Measurements from ENCODE around the gene ROR2.

The ROR2 gene

DNA sequence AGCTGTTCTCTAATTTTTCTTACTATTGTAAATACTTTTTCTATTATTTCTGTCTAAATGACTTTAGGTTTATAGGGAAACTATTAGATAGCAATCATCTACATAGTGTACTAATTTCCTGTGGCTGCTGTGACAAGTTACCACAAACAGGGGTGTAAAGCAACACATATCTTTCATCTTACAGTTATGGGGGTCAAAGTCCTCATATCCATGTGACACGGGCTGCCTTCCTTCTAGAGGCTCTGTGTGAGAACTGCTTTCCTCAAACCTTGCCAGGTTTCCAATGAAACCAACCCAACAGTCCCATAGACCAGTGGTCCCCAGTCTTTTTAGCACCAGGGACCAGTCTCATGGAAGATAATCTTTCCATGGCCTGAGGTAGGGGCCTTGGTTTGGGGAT, 189.1 kb downstream of the ROR2 start:
- Histone ChIP-seq H3K4me2 (ENCODE audit: low read depth, low read length, poor library complexity, severe bottlenecking) (no peak overlapping the region), H3K79me2 (ENCODE audit: insufficient read depth, low read length) (no peaks in the 10 kb centered on the region), H3F3A (ENCODE audit: insufficient read depth) (no peaks in the 10 kb centered on the region), H3K9me2 (replicated peaks; ENCODE audit: insufficient read depth, low read length) (no peaks in the 10 kb centered on the region), H3K9ac (ENCODE audit: low read length) (no peak overlapping the region), H3K27me3 (ENCODE audit: low read length) (no peaks in the 10 kb centered on the region), H3K27ac (ENCODE audit: low read depth, low read length) (no peak overlapping the region), H2AFZ (ENCODE audit: low read depth, low read length, severe bottlenecking) (no peak overlapping the region), H3K9me3 (ENCODE audit: insufficient read depth, low read length) (0 out of 2 replicates have a peak, but pooled peaks cover 12% of the 10 kb centered on the region), H3K4me3 (ENCODE audit: insufficient read depth, low read length, poor library complexity, severe bottlenecking) (no peak overlapping the region), H4K20me1 (ENCODE audit: low read depth, low read length) (no peaks in the 10 kb centered on the region), H3K36me3 (ENCODE audit: low read length) (no peaks in the 10 kb centered on the region)
- TF ChIP-seq, protein P1, sequence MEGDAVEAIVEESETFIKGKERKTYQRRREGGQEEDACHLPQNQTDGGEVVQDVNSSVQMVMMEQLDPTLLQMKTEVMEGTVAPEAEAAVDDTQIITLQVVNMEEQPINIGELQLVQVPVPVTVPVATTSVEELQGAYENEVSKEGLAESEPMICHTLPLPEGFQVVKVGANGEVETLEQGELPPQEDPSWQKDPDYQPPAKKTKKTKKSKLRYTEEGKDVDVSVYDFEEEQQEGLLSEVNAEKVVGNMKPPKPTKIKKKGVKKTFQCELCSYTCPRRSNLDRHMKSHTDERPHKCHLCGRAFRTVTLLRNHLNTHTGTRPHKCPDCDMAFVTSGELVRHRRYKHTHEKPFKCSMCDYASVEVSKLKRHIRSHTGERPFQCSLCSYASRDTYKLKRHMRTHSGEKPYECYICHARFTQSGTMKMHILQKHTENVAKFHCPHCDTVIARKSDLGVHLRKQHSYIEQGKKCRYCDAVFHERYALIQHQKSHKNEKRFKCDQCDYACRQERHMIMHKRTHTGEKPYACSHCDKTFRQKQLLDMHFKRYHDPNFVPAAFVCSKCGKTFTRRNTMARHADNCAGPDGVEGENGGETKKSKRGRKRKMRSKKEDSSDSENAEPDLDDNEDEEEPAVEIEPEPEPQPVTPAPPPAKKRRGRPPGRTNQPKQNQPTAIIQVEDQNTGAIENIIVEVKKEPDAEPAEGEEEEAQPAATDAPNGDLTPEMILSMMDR (IDR thresholded peaks at IDR 0.05; ENCODE audit: insufficient read depth, low read length, poor library complexity, severe bottlenecking): no peak
- TF ChIP-seq EZH2phosphoT487 (conservative IDR thresholded peaks at IDR 0.05; ENCODE audit: low read length): no peak

DNA sequence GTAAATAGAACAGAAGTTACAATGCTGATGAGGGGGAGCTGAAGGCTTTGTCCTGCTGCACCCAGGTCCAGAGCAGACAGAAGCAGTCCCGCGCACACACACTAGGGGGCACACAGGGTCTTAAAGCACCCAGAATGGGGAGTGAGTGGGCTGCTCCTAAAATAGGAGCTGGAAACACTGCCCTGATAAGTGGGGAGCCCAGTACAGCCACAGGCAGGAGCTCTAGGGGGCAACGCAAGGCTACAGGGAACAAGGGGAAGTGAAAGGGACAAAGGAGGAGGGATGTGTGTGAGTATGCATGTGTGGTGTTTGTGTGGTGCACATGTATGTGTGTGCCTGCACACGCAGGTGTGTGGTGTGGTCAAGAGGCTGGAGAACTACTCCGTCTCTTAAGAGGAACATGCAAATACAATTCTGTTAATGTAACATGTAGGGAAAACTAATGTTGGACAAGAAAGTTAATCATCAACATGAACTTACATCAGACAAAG, 191.5 kb downstream of the ROR2 start:
- no peaks in the 10 kb centered on the region for H4K20me1 ChIP-seq (ENCODE audit: low read depth, low read length)
- no peaks in the 10 kb centered on the region for H3K9me2 ChIP-seq (replicated peaks; ENCODE audit: insufficient read depth, low read length)
- no peaks in the 10 kb centered on the region for H3K36me3 ChIP-seq (ENCODE audit: low read length)
- no peaks in the 10 kb centered on the region for H3F3A ChIP-seq (ENCODE audit: insufficient read depth)
- H3K27ac ChIP-seq (ENCODE audit: low read depth, low read length): no peak overlapping the region
- H3K4me3 ChIP-seq (ENCODE audit: insufficient read depth, low read length, poor library complexity, severe bottlenecking): no peak overlapping the region
- no peaks in the 10 kb centered on the region for H3K27me3 ChIP-seq (ENCODE audit: low read length)
- no peak overlapping the region for H2AFZ ChIP-seq (ENCODE audit: low read depth, low read length, severe bottlenecking)
- TF ChIP-seq, protein P1 (IDR thresholded peaks at IDR 0.05; ENCODE audit: insufficient read depth, low read length, poor library complexity, severe bottlenecking): peak; percentile 58
- no peak for TF ChIP-seq EZH2phosphoT487 (conservative IDR thresholded peaks at IDR 0.05; ENCODE audit: low read length)
- H3K4me2 ChIP-seq (ENCODE audit: low read depth, low read length, poor library complexity, severe bottlenecking): no peak overlapping the region
- H3K79me2 ChIP-seq (ENCODE audit: insufficient read depth, low read length): no peaks in the 10 kb centered on the region
- no peak overlapping the region for H3K9ac ChIP-seq (ENCODE audit: low read length)
- 0 out of 2 replicates have a peak, but pooled peaks cover 3% of the 10 kb centered on the region for H3K9me3 ChIP-seq (ENCODE audit: insufficient read depth, low read length)

DNA sequence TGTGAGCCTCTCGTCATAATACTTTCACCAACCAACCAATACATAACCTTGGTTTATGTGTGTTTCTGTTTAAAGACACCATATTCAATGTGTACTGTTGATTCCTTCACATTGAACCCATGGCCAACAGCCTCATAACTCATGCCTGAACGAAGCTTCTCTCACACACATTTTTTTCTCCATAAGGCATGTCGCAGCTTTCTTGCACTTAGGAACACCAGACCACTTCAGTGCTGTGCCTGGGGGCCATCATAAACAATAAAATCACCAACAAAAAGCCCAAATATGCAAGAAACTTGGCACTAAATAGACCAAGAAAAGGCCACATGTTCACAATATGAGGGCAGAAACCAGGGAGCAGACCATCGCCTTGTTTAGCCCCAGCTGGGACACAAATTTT, 192.2 kb downstream of the ROR2 start:
- no peaks in the 10 kb centered on the region for H3K9me2 ChIP-seq (replicated peaks; ENCODE audit: insufficient read depth, low read length)
- H2AFZ ChIP-seq (ENCODE audit: low read depth, low read length, severe bottlenecking): no peak overlapping the region
- no peaks in the 10 kb centered on the region for H4K20me1 ChIP-seq (ENCODE audit: low read depth, low read length)
- H3K4me3 ChIP-seq (ENCODE audit: insufficient read depth, low read length, poor library complexity, severe bottlenecking): no peak overlapping the region
- TF ChIP-seq EZH2phosphoT487 (conservative IDR thresholded peaks at IDR 0.05; ENCODE audit: low read length): no peak
- TF ChIP-seq, protein P1 (IDR thresholded peaks at IDR 0.05; ENCODE audit: insufficient read depth, low read length, poor library complexity, severe bottlenecking): no peak
- no peak overlapping the region for H3K27ac ChIP-seq (ENCODE audit: low read depth, low read length)
- no peak overlapping the region for H3K4me2 ChIP-seq (ENCODE audit: low read depth, low read length, poor library complexity, severe bottlenecking)
- no peaks in the 10 kb centered on the region for H3K9me3 ChIP-seq (ENCODE audit: insufficient read depth, low read length)
- H3F3A ChIP-seq (ENCODE audit: insufficient read depth): no peaks in the 10 kb centered on the region
- no peaks in the 10 kb centered on the region for H3K36me3 ChIP-seq (ENCODE audit: low read length)
- no peaks in the 10 kb centered on the region for H3K79me2 ChIP-seq (ENCODE audit: insufficient read depth, low read length)
- H3K27me3 ChIP-seq (ENCODE audit: low read length): no peaks in the 10 kb centered on the region
- no peak overlapping the region for H3K9ac ChIP-seq (ENCODE audit: low read length)
